22Rv1 (cell line): ENCODE measurements around the gene CCL18.

Source experiments
- H3K27ac ChIP-seq: fragments of 450-650 bp; 2 replicates; pipeline ENCODE4 v1.5.1; 2017
- CTCF ChIP-seq: fragments of 450-650 bp; IDR thresholded peaks from 2 replicates; pipeline ENCODE4 v1.5.1; 2017; ENCODE audit warnings: mild to moderate bottlenecking
- ZFX ChIP-seq: fragments of 450-650 bp; IDR thresholded peaks from 2 replicates; pipeline ENCODE4 v1.6.1; 2017; ENCODE audit warnings: antibody characterized with exemption, borderline replicate concordance

The CCL18 gene

GRCh38 chr17:36055921-36056520, 8.1 kb upstream of the CCL18 start:
- no peak for TF ChIP-seq ZFX
- TF ChIP-seq CTCF, result no peak
- no peak overlapping the region for H3K27ac ChIP-seq

- TF ChIP-seq ZFX, result no peak
- TF ChIP-seq CTCF, result no peak
- no peak overlapping the region for H3K27ac ChIP-seq
Observed at GRCh38 chr17:36057911-36058310, 6.2 kb upstream of the CCL18 start.

GRCh38 chr17:36059406-36059805, 4.7 kb upstream of the CCL18 start:
- H3K27ac ChIP-seq, result no peak overlapping the region
- TF ChIP-seq ZFX (no peak), CTCF (no peak)

GRCh38 chr17:36060816-36061215, 3.3 kb upstream of the CCL18 start:
- TF ChIP-seq CTCF, result no peak

GRCh38 chr17:36066365-36066985, 2.4 kb downstream of the CCL18 start:
- no peak overlapping the region for H3K27ac ChIP-seq
- TF ChIP-seq CTCF (no peak), ZFX (no peak)

More at GRCh38 chr17:36060816-36061215, 3.3 kb upstream of the CCL18 start:
- no peak overlapping the region for H3K27ac ChIP-seq

- TF ChIP-seq ZFX, result no peak
- TF ChIP-seq CTCF, result no peak
- H3K27ac ChIP-seq, result no peak overlapping the region
Observed at GRCh38 chr17:36068524-36068923, 4.5 kb downstream of the CCL18 start.

- no peak overlapping the region for H3K27ac ChIP-seq
- TF ChIP-seq ZFX (no peak), CTCF (no peak)
Observed at GRCh38 chr17:36069136-36069535, 5.1 kb downstream of the CCL18 start.
